Neural progenitor cell (in vitro differentiated cells): Measurements from ENCODE around the gene ANKRD22. TPM values are rescaled to one million over a fixed set of nuclear protein-coding genes. Genes with fewer than 3 reads are reported as not detected.

Source experiments
- DNase-seq: peaks from one replicate; pipeline ENCODE4 v3.0.0-alpha.2; 2016; ENCODE audit warnings: low spot score
- H2AFZ ChIP-seq: fragments of 200-600 bp; sonication (generic); replicated peaks from 2 replicates; pipeline ENCODE4 v1.6.1; 2016; ENCODE audit warnings: antibody characterized with exemption
- H3F3A ChIP-seq: fragments of 200-600 bp; sonication (generic); 2 replicates; pipeline ENCODE4 v1.6.1; 2016; ENCODE audit warnings: antibody characterized with exemption, low read depth
- H3K27ac ChIP-seq: fragments of 200-600 bp; sonication (generic); 2 replicates; pipeline ENCODE4 v1.5.1; 2016; ENCODE audit warnings: mild to moderate bottlenecking
- H3K27me3 ChIP-seq: fragments of 200-600 bp; sonication (generic); 2 replicates; pipeline ENCODE4 v1.6.1; 2016; ENCODE audit warnings: mild to moderate bottlenecking, moderate library complexity
- H3K36me3 ChIP-seq: fragments of 200-600 bp; sonication (generic); 2 replicates; pipeline ENCODE4 v1.5.1; 2016
- H3K4me1 ChIP-seq: fragments of 200-600 bp; sonication (generic); 2 replicates; pipeline ENCODE4 v1.6.1; 2016; ENCODE audit warnings: mixed run types
- H3K4me2 ChIP-seq: fragments of 200-600 bp; sonication (generic); 2 replicates; pipeline ENCODE4 v1.6.1; 2016
- H3K4me3 ChIP-seq: fragments of 200-600 bp; sonication (generic); 2 replicates; pipeline ENCODE4 v1.5.1; 2016
- H3K79me2 ChIP-seq: fragments of 200-600 bp; sonication (generic); 2 replicates; pipeline ENCODE4 v1.6.1; 2016; ENCODE audit warnings: low read depth
- H3K9ac ChIP-seq: fragments of 200-600 bp; sonication (generic); 2 replicates; pipeline ENCODE4 v1.6.1; 2016
- H3K9me3 ChIP-seq: fragments of 200-600 bp; sonication (generic); 2 replicates; pipeline ENCODE4 v1.5.1; 2016; ENCODE audit warnings: low read depth
- H4K20me1 ChIP-seq: fragments of 200-600 bp; sonication (generic); 2 replicates; pipeline ENCODE4 v1.6.1; 2016; ENCODE audit warnings: low read depth
- H3K27ac Mint-ChIP-seq: 3 replicates; pipeline ENCODE4 v1.8.0; 2021; ENCODE audit warnings: mixed read lengths
- H3K27me3 Mint-ChIP-seq: 2 replicates; pipeline ENCODE4 v1.8.0; 2022; ENCODE audit warnings: low read depth, mild to moderate bottlenecking, inconsistent platforms, moderate library complexity, mixed read lengths; ENCODE audit not compliant: insufficient read depth
- H3K36me3 Mint-ChIP-seq: 3 replicates; pipeline ENCODE4 v1.8.0; 2021; ENCODE audit warnings: mixed read lengths
- H3K4me1 Mint-ChIP-seq: 3 replicates; pipeline ENCODE4 v1.8.0; 2021; ENCODE audit warnings: mixed read lengths
- H3K4me3 Mint-ChIP-seq: 3 replicates; pipeline ENCODE4 v1.8.0; 2021; ENCODE audit warnings: mild to moderate bottlenecking, moderate library complexity, mixed read lengths
- H3K9me3 Mint-ChIP-seq: 3 replicates; pipeline ENCODE4 v1.8.0; 2020; ENCODE audit warnings: mixed read lengths
- EZH2 ChIP-seq: fragments of 200-600 bp; sonication (generic); IDR thresholded peaks from 2 replicates; pipeline ENCODE4 v1.6.1; 2017; ENCODE audit warnings: antibody characterized with exemption, mild to moderate bottlenecking, moderate library complexity
- EZH2phosphoT487 ChIP-seq: fragments of 200-600 bp; sonication (generic); IDR thresholded peaks from 2 replicates; pipeline ENCODE4 v1.6.1; 2017; ENCODE audit warnings: antibody characterized with exemption
- total RNA-seq: library from RNA; depleted of rRNA; stranded (reverse); fragments of >200 nt; gene quantifications from 2 replicates; pipeline ENCODE4 v1.2.3, GENCODE V29; 2015; ENCODE audit warnings: low replicate concordance
- TF ChIP-seq, protein P1 (sequence below): fragments of 200-600 bp; sonication (generic); IDR thresholded peaks from 2 replicates; pipeline ENCODE4 v1.5.1; 2017; ENCODE audit warnings: antibody characterized with exemption, mild to moderate bottlenecking

The ANKRD22 gene
- not detected in 2 replicates for total RNA-seq

DNA sequence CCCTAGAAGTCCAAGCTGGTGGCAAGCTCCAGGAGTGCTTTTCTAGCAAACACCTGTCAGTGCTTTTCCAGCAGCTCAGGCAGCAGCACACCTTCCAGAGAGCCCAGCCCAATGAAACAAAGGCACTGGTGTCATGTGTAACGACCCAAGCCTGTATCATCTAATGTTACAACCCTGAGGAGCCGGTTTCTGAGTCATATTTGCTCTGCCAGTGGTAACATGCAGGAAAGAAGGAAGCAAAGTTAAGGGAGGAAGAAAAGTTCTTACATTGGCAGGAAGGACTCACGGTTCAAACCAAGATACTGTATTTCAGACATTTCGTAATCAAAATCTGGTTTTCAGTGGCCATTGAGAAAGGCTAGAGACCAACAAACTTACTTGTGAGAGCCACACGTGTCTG is at the start of gene ANKRD22:
Gene ANKRD22, minus strand, starts transcription at position 139 of the 400 bp plus-strand sequence. CDS start 237 bp downstream, outside the sequence.
- Mint-ChIP-seq H3K27me3 (no peaks in the 10 kb centered on the region), H3K4me3 (no peak within 1 kb of the TSS), H3K36me3 (no peaks in the 10 kb centered on the region), H3K9me3 (no peaks in the 10 kb centered on the region), H3K27ac (no peak within 1 kb of the TSS), H3K4me1 (no peaks in the 10 kb centered on the region)
- no peak within 1 kb of the TSS for H3K27ac ChIP-seq
- H3K9ac ChIP-seq, result no peak within 1 kb of the TSS
- no peaks in the 10 kb centered on the region for H3K27me3 ChIP-seq
- no peak within 1 kb of the TSS for H3K4me3 ChIP-seq
- no peak for DNase-seq
- no peaks in the 10 kb centered on the region for H3K4me1 ChIP-seq
- no peaks in the 10 kb centered on the region for H3K9me3 ChIP-seq
- no peaks in the 10 kb centered on the region for H3F3A ChIP-seq
- H2AFZ ChIP-seq, result peak within 1 kb of the TSS; percentile 46
- TF ChIP-seq EZH2phosphoT487 (no peak), EZH2 (no peak)
- TF ChIP-seq, protein P1, sequence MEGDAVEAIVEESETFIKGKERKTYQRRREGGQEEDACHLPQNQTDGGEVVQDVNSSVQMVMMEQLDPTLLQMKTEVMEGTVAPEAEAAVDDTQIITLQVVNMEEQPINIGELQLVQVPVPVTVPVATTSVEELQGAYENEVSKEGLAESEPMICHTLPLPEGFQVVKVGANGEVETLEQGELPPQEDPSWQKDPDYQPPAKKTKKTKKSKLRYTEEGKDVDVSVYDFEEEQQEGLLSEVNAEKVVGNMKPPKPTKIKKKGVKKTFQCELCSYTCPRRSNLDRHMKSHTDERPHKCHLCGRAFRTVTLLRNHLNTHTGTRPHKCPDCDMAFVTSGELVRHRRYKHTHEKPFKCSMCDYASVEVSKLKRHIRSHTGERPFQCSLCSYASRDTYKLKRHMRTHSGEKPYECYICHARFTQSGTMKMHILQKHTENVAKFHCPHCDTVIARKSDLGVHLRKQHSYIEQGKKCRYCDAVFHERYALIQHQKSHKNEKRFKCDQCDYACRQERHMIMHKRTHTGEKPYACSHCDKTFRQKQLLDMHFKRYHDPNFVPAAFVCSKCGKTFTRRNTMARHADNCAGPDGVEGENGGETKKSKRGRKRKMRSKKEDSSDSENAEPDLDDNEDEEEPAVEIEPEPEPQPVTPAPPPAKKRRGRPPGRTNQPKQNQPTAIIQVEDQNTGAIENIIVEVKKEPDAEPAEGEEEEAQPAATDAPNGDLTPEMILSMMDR, result no peak
- H3K79me2 ChIP-seq, result no peaks in the 10 kb centered on the region
- no peak within 1 kb of the TSS for H3K4me2 ChIP-seq
- H4K20me1 ChIP-seq, result no peaks in the 10 kb centered on the region
- H3K36me3 ChIP-seq, result no peaks in the 10 kb centered on the region

GRCh38 chr10:88899886-88900285 is 48.2 kb upstream of the ANKRD22 start:
- Histone ChIP-seq H3K79me2 (no peaks in the 10 kb centered on the region), H3K9ac (no peak overlapping the region), H3K27ac (no peak overlapping the region), H3K4me3 (no peak overlapping the region), H2AFZ (no peak overlapping the region), H3K27me3 (no peaks in the 10 kb centered on the region), H3K36me3 (no peaks in the 10 kb centered on the region), H3K9me3 (no peaks in the 10 kb centered on the region), H4K20me1 (no peaks in the 10 kb centered on the region), H3K4me1 (peaks cover 7% of the 10 kb centered on the region), H3K4me2 (no peak overlapping the region), H3F3A (no peaks in the 10 kb centered on the region)
- H3K27ac Mint-ChIP-seq, result no peak overlapping the region
- H3K27me3 Mint-ChIP-seq, result peaks cover 10% of the 10 kb centered on the region
- no peak for TF ChIP-seq EZH2
- TF ChIP-seq, protein P1, result no peak
- TF ChIP-seq EZH2phosphoT487, result no peak
- H3K4me1 Mint-ChIP-seq, result peaks cover 4% of the 10 kb centered on the region
- no peak for DNase-seq
- no peaks in the 10 kb centered on the region for H3K9me3 Mint-ChIP-seq
- peaks cover 2% of the 10 kb centered on the region for H3K36me3 Mint-ChIP-seq
- no peak overlapping the region for H3K4me3 Mint-ChIP-seq

- DNase-seq, result no peak
- TF ChIP-seq, protein P1, result no peak
- no peak for TF ChIP-seq EZH2phosphoT487
- TF ChIP-seq EZH2, result no peak
- Histone ChIP-seq H3K27ac (no peak overlapping the region), H2AFZ (no peak overlapping the region), H3K79me2 (no peaks in the 10 kb centered on the region), H3K4me2 (no peak overlapping the region), H3K9ac (no peak overlapping the region), H3K36me3 (no peaks in the 10 kb centered on the region), H3K4me1 (peaks cover 7% of the 10 kb centered on the region), H3K4me3 (no peak overlapping the region), H3F3A (no peaks in the 10 kb centered on the region), H3K27me3 (no peaks in the 10 kb centered on the region), H3K9me3 (no peaks in the 10 kb centered on the region), H4K20me1 (no peaks in the 10 kb centered on the region)
- Mint-ChIP-seq H3K4me3 (no peak overlapping the region), H3K36me3 (peaks cover 2% of the 10 kb centered on the region), H3K9me3 (no peaks in the 10 kb centered on the region), H3K27ac (no peak overlapping the region), H3K4me1 (peaks cover 4% of the 10 kb centered on the region), H3K27me3 (peaks cover 5% of the 10 kb centered on the region)
Observed at GRCh38 chr10:88898727-88899126, 47.1 kb upstream of the ANKRD22 start.
